ENCODE data around the gene TRAPPC10.

Gene TRAPPC10

GRCh38 chr21:44039828-44040227 is 27.7 kb downstream of the TRAPPC10 start:
- no peak for DNase-seq (ENCODE audit: low read depth)

DNA sequence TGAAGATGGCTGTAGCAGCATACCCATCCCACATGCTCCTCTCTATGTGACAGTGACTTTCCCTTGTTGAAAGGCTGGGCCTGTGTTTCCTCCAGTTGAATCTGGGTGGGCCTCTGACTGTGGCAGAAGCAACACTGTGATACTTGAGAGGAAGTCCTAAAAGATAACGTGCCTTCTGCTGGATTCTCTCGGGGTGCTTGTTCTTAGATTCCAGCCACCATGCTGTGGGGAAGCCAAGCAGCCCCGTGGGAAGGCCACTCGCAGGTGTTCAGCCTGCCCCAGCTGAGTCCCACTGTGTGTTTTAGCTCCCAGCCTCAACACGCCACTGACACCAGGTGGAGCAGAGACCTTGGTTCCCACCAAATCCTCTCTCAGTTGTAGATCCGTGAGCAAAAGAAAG is 31.5 kb downstream of the TRAPPC10 start:
- no peak for DNase-seq (ENCODE audit: low read depth)

DNA sequence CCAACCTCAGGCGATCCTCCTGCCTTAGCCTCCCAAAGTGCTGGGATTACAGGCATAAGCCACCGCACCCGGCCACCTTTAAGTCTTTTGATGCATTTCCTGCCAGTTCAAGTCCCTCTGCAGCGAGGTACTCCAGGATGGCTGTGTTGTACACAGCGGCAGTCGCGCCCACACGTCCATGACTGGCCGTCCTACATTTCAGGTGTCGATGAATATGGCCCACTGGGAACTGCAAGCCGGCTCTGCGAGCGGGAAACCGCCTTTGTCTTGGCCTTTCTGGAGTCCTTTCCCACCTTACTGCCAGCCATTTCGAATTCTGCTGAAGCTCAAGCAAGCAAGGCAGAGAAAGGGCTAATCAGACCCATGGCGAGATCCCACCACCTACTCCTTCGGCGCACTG is 34.6 kb downstream of the TRAPPC10 start:
- DNase-seq (ENCODE audit: low read depth) = no peak

GRCh38 chr21:44047996-44048560 is 36.0 kb downstream of the TRAPPC10 start:
- DNase-seq (ENCODE audit: low read depth) = no peak

DNA sequence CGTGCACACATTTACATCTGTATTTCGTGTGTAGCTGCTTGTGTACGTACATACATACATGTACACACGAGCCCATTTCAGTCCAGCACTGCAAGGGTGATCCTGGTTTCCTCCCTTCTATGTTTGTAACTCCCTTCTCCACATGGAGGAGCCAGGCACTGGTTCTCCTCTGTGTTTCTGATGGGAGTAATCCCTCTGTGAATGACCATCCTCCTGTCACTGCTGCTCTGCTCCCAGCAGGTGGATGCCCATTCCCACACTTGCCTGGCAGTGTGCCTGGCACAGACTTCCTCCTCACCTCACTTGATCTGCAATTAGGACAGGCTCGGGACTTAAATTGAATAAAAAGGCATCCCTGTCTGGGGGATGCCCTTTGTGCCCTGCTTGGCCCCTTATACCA is 37.1 kb downstream of the TRAPPC10 start:
- DNase-seq (ENCODE audit: low read depth) = no peak

DNA sequence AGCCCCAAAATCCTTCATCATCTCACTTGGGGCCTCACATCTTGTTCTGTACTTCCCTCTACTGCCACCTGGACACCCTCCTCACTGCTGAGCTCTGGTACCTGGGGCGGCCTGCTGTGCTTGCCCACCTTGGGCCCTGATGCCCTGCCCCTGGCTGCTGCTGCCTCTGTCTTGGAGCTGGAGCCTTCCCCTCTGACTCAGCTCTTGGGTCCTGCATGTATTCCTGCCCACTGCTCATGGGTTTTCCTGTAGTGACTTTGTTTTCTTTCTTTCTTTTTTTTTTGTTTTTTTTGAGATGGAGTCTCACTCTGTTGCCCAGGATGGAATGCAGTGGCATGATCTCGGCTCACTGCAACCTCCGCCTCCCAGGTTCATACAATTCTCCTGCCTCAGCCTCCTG is 37.5 kb downstream of the TRAPPC10 start:
- DNase-seq (ENCODE audit: low read depth) = no peak

DNA sequence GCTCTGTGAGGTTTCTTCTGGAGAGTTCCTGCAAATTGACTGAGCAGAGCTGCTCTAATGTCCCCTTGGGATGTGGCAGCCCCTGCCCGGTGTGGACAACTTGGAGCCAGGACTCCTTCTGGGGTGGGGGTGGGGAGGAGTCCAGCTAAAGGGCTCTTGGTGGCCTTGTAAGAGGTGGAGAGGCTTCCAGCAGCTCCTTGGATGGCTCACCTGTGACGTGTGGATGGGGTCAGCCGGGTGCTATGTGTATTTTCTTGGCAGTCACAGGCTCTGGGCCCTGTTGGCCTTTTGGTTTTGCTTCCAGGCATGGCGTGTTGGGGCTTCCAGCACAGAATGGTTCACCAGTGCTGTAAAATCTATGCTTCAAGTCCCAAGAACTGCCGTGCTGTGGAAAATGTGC is 38.2 kb downstream of the TRAPPC10 start:
- DNase-seq (ENCODE audit: low read depth) = no peak

GRCh38 chr21:44051462-44051941 is 39.4 kb downstream of the TRAPPC10 start:
- no peak for DNase-seq (ENCODE audit: low read depth)

GRCh38 chr21:44052071-44052829 is 40.1 kb downstream of the TRAPPC10 start:
- DNase-seq (ENCODE audit: low read depth) = no peak

DNA sequence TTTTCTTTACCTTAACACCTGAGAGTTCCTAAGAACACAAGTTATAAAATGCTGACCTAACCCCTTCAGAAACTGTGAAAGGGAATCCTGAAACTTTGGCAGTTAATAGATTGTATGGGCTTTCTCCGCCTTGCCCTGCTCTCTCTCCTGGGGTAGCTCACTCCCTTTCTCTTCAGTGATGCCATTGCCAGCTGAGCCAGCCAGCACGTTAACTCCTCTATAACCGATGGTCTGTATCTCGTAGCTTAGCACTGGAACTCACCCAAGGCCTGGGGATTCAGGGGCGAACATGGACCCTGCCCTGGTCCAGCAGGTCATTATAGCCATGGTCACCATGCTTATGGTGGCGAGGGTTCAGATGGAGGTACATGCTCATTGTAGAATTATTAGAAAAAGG is 40.7 kb downstream of the TRAPPC10 start:
- no peak for DNase-seq (ENCODE audit: low read depth)

DNA sequence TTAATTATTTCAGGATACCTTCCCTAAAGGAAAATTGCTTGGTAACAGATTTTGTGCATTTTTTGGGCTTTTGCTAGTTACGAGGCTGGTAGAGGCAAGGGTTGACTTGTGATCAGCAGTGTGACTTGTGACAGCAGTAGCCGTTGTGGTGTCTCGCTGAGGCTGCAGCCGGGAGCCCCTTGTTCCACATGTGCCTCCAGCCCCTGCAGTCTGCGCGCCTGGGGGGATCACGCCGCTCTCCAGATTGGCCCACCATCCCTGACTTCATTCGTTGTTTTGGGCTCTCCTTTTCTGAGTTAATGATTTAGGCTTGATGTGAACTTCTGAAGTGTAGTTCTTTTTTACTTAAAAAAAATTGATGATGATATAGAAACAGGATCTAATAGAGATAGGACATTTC is 41.5 kb downstream of the TRAPPC10 start:
- no peak for DNase-seq (ENCODE audit: low read depth)

DNA sequence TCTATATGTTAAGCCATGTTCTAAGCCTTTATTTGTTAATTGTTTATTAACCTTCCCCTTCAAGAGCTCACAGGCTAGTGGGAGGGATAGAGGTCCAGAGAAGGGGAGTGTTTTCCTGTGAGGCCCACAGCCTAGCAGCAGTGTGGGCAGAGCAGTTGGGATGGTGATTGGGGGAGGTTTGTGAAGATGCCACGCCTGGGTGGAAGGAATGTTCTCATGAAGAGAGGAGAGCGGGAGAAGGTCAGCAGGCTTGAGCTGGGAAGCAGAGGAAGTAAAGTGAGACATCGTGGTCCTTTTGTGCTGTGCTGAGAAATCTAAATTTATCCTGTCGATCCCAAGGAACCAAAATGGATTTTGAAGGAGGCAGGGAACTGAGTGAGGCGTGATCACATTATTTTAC is 42.6 kb downstream of the TRAPPC10 start:
- peak; percentile 46 for DNase-seq (ENCODE audit: low read depth)

DNA sequence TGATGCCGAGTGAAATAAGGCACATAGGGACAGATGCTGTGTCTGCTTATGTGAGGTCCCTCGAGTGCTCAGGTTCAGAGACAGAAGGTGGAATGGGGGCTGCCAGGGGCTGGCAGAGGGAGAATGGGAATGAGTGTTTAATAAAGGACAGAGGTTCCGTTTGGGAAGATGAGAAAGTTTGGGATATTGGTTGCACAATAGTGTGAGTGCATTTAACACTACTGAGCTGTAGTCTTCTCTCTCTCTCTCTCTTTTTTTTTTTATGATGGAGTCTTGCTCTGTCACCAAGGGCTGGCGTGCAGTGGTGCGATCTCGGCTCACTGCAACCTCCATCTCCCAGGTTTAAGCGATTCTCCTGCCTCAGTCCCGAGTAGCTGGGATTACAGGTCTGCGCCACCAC is 44.9 kb downstream of the TRAPPC10 start:
- no peak for DNase-seq (ENCODE audit: low read depth)

GRCh38 chr21:44057960-44058651 is 46.0 kb downstream of the TRAPPC10 start:
- no peak for DNase-seq (ENCODE audit: low read depth)

- no peak for DNase-seq (ENCODE audit: low read depth)
Observed at GRCh38 chr21:44058652-44058964, 46.5 kb downstream of the TRAPPC10 start.

DNA sequence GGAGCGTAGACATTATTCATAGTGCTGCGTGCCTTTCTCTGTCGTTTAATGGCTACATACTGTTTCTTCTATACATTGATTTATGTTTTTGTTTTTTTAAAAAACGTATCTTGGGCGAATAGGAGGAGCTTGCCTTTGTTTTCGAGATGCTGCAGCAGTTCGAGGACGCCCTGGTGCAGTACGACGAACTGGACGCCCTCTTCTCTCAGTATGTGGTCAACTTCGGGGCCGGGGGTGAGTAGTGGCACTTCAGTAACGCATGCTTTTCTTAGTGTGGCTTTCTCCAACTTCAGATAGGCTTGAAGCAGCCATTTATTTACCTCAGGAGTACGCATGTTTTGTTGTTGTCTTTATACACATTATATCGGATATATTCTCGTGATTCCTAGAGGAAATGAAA is 46.9 kb downstream of the TRAPPC10 start:
- DNase-seq (ENCODE audit: low read depth) = no peak

- no peak for DNase-seq (ENCODE audit: low read depth)
Observed at GRCh38 chr21:44059710-44060109, 47.6 kb downstream of the TRAPPC10 start.

- no peak for DNase-seq (ENCODE audit: low read depth)
Observed at GRCh38 chr21:44062380-44062779, 50.3 kb downstream of the TRAPPC10 start.

DNA sequence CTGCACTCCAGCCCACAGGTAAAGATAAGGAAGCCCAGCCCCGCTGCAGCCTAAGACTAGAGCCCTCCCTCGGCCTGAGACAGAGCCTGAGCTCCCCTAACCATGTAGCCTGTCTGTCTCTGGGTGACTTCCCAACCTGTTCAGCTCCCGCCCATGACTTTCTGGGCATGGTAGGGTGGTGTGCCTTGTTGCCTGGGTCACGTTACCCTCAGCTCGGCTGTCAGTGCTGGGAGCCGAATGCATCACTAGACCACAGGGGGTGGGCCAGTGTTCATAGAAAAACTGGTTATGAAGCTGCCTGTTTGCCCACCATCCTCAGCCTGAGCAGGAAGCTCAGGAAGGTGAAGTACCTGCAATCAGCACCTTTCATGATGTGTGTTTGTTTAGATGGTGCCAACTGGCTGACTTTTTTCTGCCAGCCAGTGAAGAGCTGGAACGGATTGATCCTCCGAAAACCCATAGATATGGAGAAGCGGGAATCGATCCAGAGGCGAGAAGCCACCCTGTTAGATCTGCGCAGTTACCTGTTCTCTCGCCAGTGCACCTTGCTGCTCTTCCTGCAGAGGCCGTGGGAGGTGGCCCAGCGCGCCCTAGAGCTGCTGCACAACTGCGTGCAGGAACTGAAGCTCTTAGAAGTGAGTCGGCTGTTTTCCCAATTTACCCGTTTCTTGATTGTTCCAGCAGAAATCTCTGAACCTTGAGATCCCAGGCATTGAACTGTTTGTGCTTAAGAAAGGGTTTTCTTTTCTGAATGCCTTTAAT is 51.2 kb downstream of the TRAPPC10 start:
- no peak for DNase-seq (ENCODE audit: low read depth)

GRCh38 chr21:44064852-44065403 is 52.8 kb downstream of the TRAPPC10 start:
- no peak for DNase-seq (ENCODE audit: low read depth)

- DNase-seq (ENCODE audit: low read depth) = no peak
Observed at GRCh38 chr21:44065428-44065827, 53.3 kb downstream of the TRAPPC10 start.

GRCh38 chr21:44066116-44066515 is 54.0 kb downstream of the TRAPPC10 start:
- no peak for DNase-seq (ENCODE audit: low read depth)
